HUES64 (cell line): ENCODE data around the gene LENG9.
"Not testable (repeated sequence)": the region's sequence is repeated elsewhere in the genome, so short reads cannot be mapped to it uniquely, and the experiment has no call there.

Experiments used
- H3K27ac ChIP-seq: 2 replicates; pipeline ENCODE4 v1.7.0; 2013; ENCODE audit warnings: low read depth, low read length, inconsistent platforms
- H3K27me3 ChIP-seq: 2 replicates; pipeline ENCODE4 v1.6.1; 2013; ENCODE audit warnings: mild to moderate bottlenecking, low read length; ENCODE audit not compliant: insufficient read depth
- H3K36me3 ChIP-seq: 2 replicates; pipeline ENCODE4 v1.6.1; 2013; ENCODE audit warnings: mild to moderate bottlenecking, low read length; ENCODE audit not compliant: insufficient read depth
- H3K4me1 ChIP-seq: 2 replicates; pipeline ENCODE4 v1.6.1; 2013; ENCODE audit warnings: mild to moderate bottlenecking, low read length, moderate library complexity; ENCODE audit not compliant: insufficient read depth
- H3K4me3 ChIP-seq: 2 replicates; pipeline ENCODE4 v1.5.1; 2013; ENCODE audit warnings: mild to moderate bottlenecking, low read length, moderate library complexity
- H3K9ac ChIP-seq: 2 replicates; pipeline ENCODE4 v1.6.1; 2013; ENCODE audit warnings: mild to moderate bottlenecking, low read depth, low read length
- H3K9me3 ChIP-seq: 2 replicates; pipeline ENCODE4 v1.6.1; 2013; ENCODE audit warnings: low read depth, low read length; ENCODE audit not compliant: insufficient read depth
- WGBS: fragments of 150-250, 120-280 bp; methylation state at CpG from one replicate; pipeline ENCODE4 v1.1.7; 2013; ENCODE audit warnings: missing lambda C conversion rate; 5-methylcytosine and 5-hydroxymethylcytosine counted together

The LENG9 gene

GRCh38 chr19:54493967-54494585 is 30.5 kb upstream of the LENG9 start:
- WGBS = 68% methylated on average over 10 of the region's 10 CpGs
- Histone ChIP-seq H3K9me3 (peaks cover 45% of the 10 kb centered on the region), H3K27me3 (no peaks in the 10 kb centered on the region), H3K36me3 (no peaks in the 10 kb centered on the region), H3K4me1 (no peaks in the 10 kb centered on the region), H3K4me3 (no peak overlapping the region), H3K27ac (no peak overlapping the region), H3K9ac (no peak overlapping the region)

GRCh38 chr19:54493056-54493455 is 29.5 kb upstream of the LENG9 start:
- H3K4me1 ChIP-seq, H3K27ac ChIP-seq, H3K36me3 ChIP-seq, H3K9ac ChIP-seq, H3K4me3 ChIP-seq, H3K27me3 ChIP-seq: not testable (repeated sequence)
- peaks cover 47% of the 10 kb centered on the region for H3K9me3 ChIP-seq
- WGBS = 86% methylated on average over 5 of the region's 5 CpGs

- H3K36me3 ChIP-seq = no peaks in the 10 kb centered on the region
- H3K4me1 ChIP-seq = no peaks in the 10 kb centered on the region
- H3K27ac ChIP-seq = no peak overlapping the region
- no peak overlapping the region for H3K4me3 ChIP-seq
- peaks cover 47% of the 10 kb centered on the region for H3K9me3 ChIP-seq
- no peak overlapping the region for H3K9ac ChIP-seq
- H3K27me3 ChIP-seq = no peaks in the 10 kb centered on the region
- 82% methylated on average over 18 of the region's 18 CpGs for WGBS
These were observed 29.0 kb upstream of the LENG9 start for GRCh38 chr19:54492568-54492967.

- no peaks in the 10 kb centered on the region for H3K4me1 ChIP-seq
- no peak overlapping the region for H3K4me3 ChIP-seq
- H3K9me3 ChIP-seq = peaks cover 36% of the 10 kb centered on the region
- 79% methylated on average over 9 of the region's 9 CpGs for WGBS
- H3K27ac ChIP-seq = no peak overlapping the region
- H3K36me3 ChIP-seq = no peaks in the 10 kb centered on the region
- H3K9ac ChIP-seq = no peak overlapping the region
- H3K27me3 ChIP-seq = no peaks in the 10 kb centered on the region
These were observed 26.2 kb upstream of the LENG9 start for GRCh38 chr19:54489766-54490165.

GRCh38 chr19:54489341-54489740 is 25.8 kb upstream of the LENG9 start:
- Histone ChIP-seq H3K4me3 (no peak overlapping the region), H3K27me3 (no peaks in the 10 kb centered on the region), H3K4me1 (no peaks in the 10 kb centered on the region), H3K27ac (no peak overlapping the region), H3K9ac (no peak overlapping the region), H3K36me3 (no peaks in the 10 kb centered on the region), H3K9me3 (peaks cover 32% of the 10 kb centered on the region)
- 70% methylated on average over 7 of the region's 7 CpGs for WGBS

GRCh38 chr19:54485851-54486250 is 22.3 kb upstream of the LENG9 start:
- no peak overlapping the region for H3K9ac ChIP-seq
- peaks cover 15% of the 10 kb centered on the region; the same call in 1 of the 2 replicates for H3K9me3 ChIP-seq
- H3K27me3 ChIP-seq = no peaks in the 10 kb centered on the region
- no peak overlapping the region for H3K4me3 ChIP-seq
- H3K27ac ChIP-seq = no peak overlapping the region
- WGBS = 82% methylated on average over 5 of the region's 5 CpGs
- H3K4me1 ChIP-seq = no peaks in the 10 kb centered on the region
- no peaks in the 10 kb centered on the region for H3K36me3 ChIP-seq

- Histone ChIP-seq H3K27ac (no peak overlapping the region), H3K9me3 (peaks cover 7% of the 10 kb centered on the region; the same call in 1 of the 2 replicates), H3K36me3 (no peaks in the 10 kb centered on the region), H3K4me3 (no peak overlapping the region), H3K9ac (no peak overlapping the region), H3K27me3 (no peaks in the 10 kb centered on the region), H3K4me1 (no peaks in the 10 kb centered on the region)
- WGBS = 67% methylated on average over 10 of the region's 10 CpGs
These were observed 20.9 kb upstream of the LENG9 start for GRCh38 chr19:54484451-54484850.

- H3K9ac ChIP-seq = no peak overlapping the region
- H3K27ac ChIP-seq = no peak overlapping the region
- no peaks in the 10 kb centered on the region for H3K4me1 ChIP-seq
- H3K36me3 ChIP-seq = no peaks in the 10 kb centered on the region
- H3K4me3 ChIP-seq = no peak overlapping the region
- H3K9me3 ChIP-seq = no peaks in the 10 kb centered on the region
- no peaks in the 10 kb centered on the region for H3K27me3 ChIP-seq
- 78% methylated on average over 3 of the region's 3 CpGs for WGBS
These were observed 19.3 kb upstream of the LENG9 start for GRCh38 chr19:54482889-54483288.

GRCh38 chr19:54481326-54481930 is 17.9 kb upstream of the LENG9 start:
- H3K36me3 ChIP-seq = no peaks in the 10 kb centered on the region
- H3K27me3 ChIP-seq = no peaks in the 10 kb centered on the region
- H3K9ac ChIP-seq = no peak overlapping the region
- no peaks in the 10 kb centered on the region for H3K9me3 ChIP-seq
- H3K4me3 ChIP-seq = no peak overlapping the region
- WGBS = 21% methylated on average over 16 of the region's 16 CpGs
- H3K4me1 ChIP-seq = no peaks in the 10 kb centered on the region
- H3K27ac ChIP-seq = no peak overlapping the region

GRCh38 chr19:54480051-54480450 is 16.5 kb upstream of the LENG9 start:
- Histone ChIP-seq H3K9me3 (no peaks in the 10 kb centered on the region), H3K27ac (no peak overlapping the region), H3K9ac (no peak overlapping the region), H3K4me3 (no peak overlapping the region), H3K36me3 (no peaks in the 10 kb centered on the region), H3K27me3 (no peaks in the 10 kb centered on the region), H3K4me1 (no peaks in the 10 kb centered on the region)
- 86% methylated on average over 1 of the region's 2 CpGs for WGBS

- WGBS = 26% methylated on average over 9 of the region's 10 CpGs
- Histone ChIP-seq H3K27ac (no peak overlapping the region), H3K27me3 (no peaks in the 10 kb centered on the region), H3K4me3 (no peak overlapping the region), H3K9ac (no peak overlapping the region), H3K36me3 (no peaks in the 10 kb centered on the region), H3K9me3 (no peaks in the 10 kb centered on the region), H3K4me1 (peaks cover 3% of the 10 kb centered on the region; the same call in 1 of the 2 replicates)
These were observed 15.2 kb upstream of the LENG9 start for GRCh38 chr19:54478677-54479266.
